ENCODE measurements around the gene DDX18. TPM values are rescaled to one million over a fixed set of nuclear protein-coding genes. Genes with fewer than 3 reads are reported as not detected.
"Not testable (repeated sequence)": the region's sequence is repeated elsewhere in the genome, so short reads cannot be mapped to it uniquely, and the experiment has no call there.

Gene DDX18
- total and polyA plus RNA-seq, 5 experiments from 2014 or later, result 41.4 to 129 (median 44.5) TPM

- ATAC-seq (no peak), DNase-seq (no peak)
- Mint-ChIP-seq H3K36me3 (peaks cover 0 to 13% (median 4%) of the 10 kb centered on the region in 3 donors), H3K4me1 (peaks cover 7 to 34% (median 27%) of the 10 kb centered on the region in 4 donors), H3K27me3 (no peaks in the 10 kb centered on the region), H3K27ac (peak overlapping the region in 5 of 10 donors; percentile 3 to 36 (median 12)), H3K4me3 (no peak overlapping the region), H3K9me3 (no peaks in the 10 kb centered on the region)
- POLR2A ChIA-PET, result interaction anchor here (1.6 kb wide), 1 partner anchor 374 kb away, joined by 3 read pairs; no protein-coding TSS in a partner anchor
These were observed 2.0 kb upstream of the DDX18 start for GRCh38 chr2:117812443-117812842.

GRCh38 chr2:117815946-117816345, 1.5 kb downstream of the DDX18 start:
- Mint-ChIP-seq H3K4me1 (peaks cover 9 to 53% (median 51%) of the 10 kb centered on the region in 4 donors), H3K9me3 (no peaks in the 10 kb centered on the region), H3K36me3 (peaks cover 0 to 48% (median 20%) of the 10 kb centered on the region in 3 donors), H3K4me3 (peak overlapping the region in 9 of 10 donors; percentile 89 to 94 (median 92)), H3K27me3 (no peaks in the 10 kb centered on the region), H3K27ac (peak overlapping the region; percentile 48 to 100 (median 99))
- POLR2A ChIA-PET, result no interaction called here
- DNase-seq (peak in 1 of 10 donors; percentile 17), ATAC-seq (no peak)

- ATAC-seq, result no peak
- Mint-ChIP-seq H3K4me1 (peaks cover 14 to 59% (median 49%) of the 10 kb centered on the region in 4 donors), H3K4me3 (no peak overlapping the region), H3K9me3 (no peaks in the 10 kb centered on the region), H3K36me3 (peaks cover 0 to 78% (median 31%) of the 10 kb centered on the region in 3 donors), H3K27me3 (no peaks in the 10 kb centered on the region), H3K27ac (peak overlapping the region in 8 of 10 donors; percentile 14 to 100 (median 84))
- POLR2A ChIA-PET, result no interaction called here
- no peak for DNase-seq
These were observed 4.4 kb downstream of the DDX18 start for GRCh38 chr2:117818921-117819320.

- DNase-seq (no peak), ATAC-seq (peak; percentile 50 to 79)
- Mint-ChIP-seq H3K4me1 (peaks cover 12 to 49% (median 40%) of the 10 kb centered on the region in 4 donors), H3K9me3 (no peaks in the 10 kb centered on the region), H3K27ac (peak overlapping the region in 6 of 10 donors; percentile 47 to 100 (median 72)), H3K27me3 (no peaks in the 10 kb centered on the region), H3K4me3 (no peak overlapping the region), H3K36me3 (peaks cover 4 to 90% (median 40%) of the 10 kb centered on the region in 3 donors)
- POLR2A ChIA-PET, result no interaction called here
These were observed 6.0 kb downstream of the DDX18 start for GRCh38 chr2:117820444-117820843.

- DNase-seq (no peak), ATAC-seq (no peak)
- Mint-ChIP-seq H3K9me3 (peaks cover 0 to 2% (median 0%) of the 10 kb centered on the region in 9 donors), H3K4me3 (peak overlapping the region in 1 of 10 donors; percentile 10), H3K27me3 (no peaks in the 10 kb centered on the region), H3K4me1 (peaks cover 0 to 13% (median 3%) of the 10 kb centered on the region in 4 donors), H3K27ac (peak overlapping the region in 1 of 10 donors; percentile 16), H3K36me3 (peaks cover 16 to 100% (median 59%) of the 10 kb centered on the region in 3 donors)
- POLR2A ChIA-PET, result no interaction called here
These were observed 10.9 kb downstream of the DDX18 start for GRCh38 chr2:117825437-117825836.

GRCh38 chr2:117827464-117827863, 13.0 kb downstream of the DDX18 start:
- H3K27me3 Mint-ChIP-seq, DNase-seq, ATAC-seq, H3K4me3 Mint-ChIP-seq, H3K9me3 Mint-ChIP-seq, POLR2A ChIA-PET: not testable (repeated sequence)
- Mint-ChIP-seq H3K4me1 (peaks cover 0 to 14% (median 2%) of the 10 kb centered on the region in 4 donors), H3K27ac (peak overlapping the region in 5 of 10 donors; percentile 34 to 90 (median 72)), H3K36me3 (peaks cover 16 to 100% (median 47%) of the 10 kb centered on the region in 3 donors)

- ATAC-seq (no peak), DNase-seq (no peak)
- Mint-ChIP-seq H3K27ac (peak overlapping the region in 8 of 10 donors; percentile 15 to 77 (median 54)), H3K27me3 (no peaks in the 10 kb centered on the region), H3K9me3 (peaks cover 0 to 2% (median 0%) of the 10 kb centered on the region in 9 donors), H3K36me3 (peaks cover 16 to 98% (median 42%) of the 10 kb centered on the region in 3 donors), H3K4me1 (peaks cover 0 to 12% (median 0%) of the 10 kb centered on the region in 4 donors), H3K4me3 (no peak overlapping the region)
- POLR2A ChIA-PET, result no interaction called here
These were observed 14.4 kb downstream of the DDX18 start for GRCh38 chr2:117828870-117829269.

- H3K4me1 Mint-ChIP-seq, result peaks cover 11 to 16% (median 15%) of the 10 kb centered on the region in 4 donors
- H3K27me3 Mint-ChIP-seq, result peaks cover 0 to 3% (median 0%) of the 10 kb centered on the region in 5 donors
- no peak overlapping the region for H3K4me3 Mint-ChIP-seq
- POLR2A ChIA-PET, result no interaction called here
- H3K9me3 Mint-ChIP-seq, result peaks cover 0 to 2% (median 0%) of the 10 kb centered on the region in 9 donors
- ATAC-seq (no peak), DNase-seq (no peak)
- peak overlapping the region in 1 of 10 donors; percentile 53 for H3K27ac Mint-ChIP-seq
- H3K36me3 Mint-ChIP-seq, result peaks cover 0 to 68% (median 15%) of the 10 kb centered on the region in 3 donors
These were observed 17.8 kb downstream of the DDX18 start for GRCh38 chr2:117832332-117832731.

- ATAC-seq (peak; percentile 29 to 49), DNase-seq (peak in 2 of 10 donors; percentile 18 to 23)
- Mint-ChIP-seq H3K4me1 (peaks cover 14 to 19% (median 18%) of the 10 kb centered on the region in 4 donors), H3K36me3 (peaks cover 0 to 61% (median 8%) of the 10 kb centered on the region in 3 donors), H3K27me3 (peaks cover 0 to 4% (median 0%) of the 10 kb centered on the region in 5 donors), H3K4me3 (no peak overlapping the region), H3K27ac (peak overlapping the region in 5 of 10 donors; percentile 41 to 81 (median 53)), H3K9me3 (no peaks in the 10 kb centered on the region)
- POLR2A ChIA-PET, result no interaction called here
These were observed 18.6 kb downstream of the DDX18 start for GRCh38 chr2:117832905-117833613.

GRCh38 chr2:117833911-117834310, 19.4 kb downstream of the DDX18 start:
- Mint-ChIP-seq H3K27me3 (peaks cover 0 to 4% (median 0%) of the 10 kb centered on the region in 5 donors), H3K9me3 (no peaks in the 10 kb centered on the region), H3K27ac (peak overlapping the region in 7 of 10 donors; percentile 41 to 80 (median 63)), H3K4me1 (peaks cover 14 to 19% (median 18%) of the 10 kb centered on the region in 4 donors), H3K36me3 (peaks cover 0 to 52% (median 2%) of the 10 kb centered on the region in 3 donors), H3K4me3 (no peak overlapping the region)
- DNase-seq (no peak), ATAC-seq (no peak)
- POLR2A ChIA-PET, result interaction anchor here (1.0 kb wide), 1 partner anchor 10 kb away, joined by 3 read pairs; no protein-coding TSS in a partner anchor

- H3K4me3 Mint-ChIP-seq, result peak overlapping the region in 6 of 10 donors; percentile 5 to 93 (median 16)
- H3K27ac Mint-ChIP-seq, result peak overlapping the region in 8 of 10 donors; percentile 34 to 88 (median 80)
- H3K4me1 Mint-ChIP-seq, result peaks cover 11 to 19% (median 18%) of the 10 kb centered on the region in 4 donors
- peaks cover 0 to 4% (median 0%) of the 10 kb centered on the region in 5 donors for H3K27me3 Mint-ChIP-seq
- POLR2A ChIA-PET, result no interaction called here
- ATAC-seq (no peak), DNase-seq (no peak)
- no peaks in the 10 kb centered on the region for H3K9me3 Mint-ChIP-seq
- peaks cover 0 to 42% (median 2%) of the 10 kb centered on the region in 3 donors for H3K36me3 Mint-ChIP-seq
These were observed 20.5 kb downstream of the DDX18 start for GRCh38 chr2:117834992-117835391.

- ATAC-seq (peak; percentile 79 to 85), DNase-seq (peak; percentile 28 to 69 (median 46))
- Mint-ChIP-seq H3K4me3 (peak overlapping the region; percentile 80 to 94 (median 87)), H3K36me3 (peaks cover 0 to 30% (median 4%) of the 10 kb centered on the region in 3 donors), H3K27ac (peak overlapping the region in 8 of 10 donors; percentile 59 to 96 (median 86)), H3K9me3 (no peaks in the 10 kb centered on the region), H3K4me1 (peaks cover 10 to 19% (median 18%) of the 10 kb centered on the region in 4 donors), H3K27me3 (peaks cover 0 to 4% (median 0%) of the 10 kb centered on the region in 5 donors)
- POLR2A ChIA-PET, result no interaction called here
These were observed 21.7 kb downstream of the DDX18 start for GRCh38 chr2:117835990-117836760.

Measured in naive thymus-derived CD8-positive, alpha-beta T cell (primary cell).